HepG2 (cell line): ENCODE data around the gene RNF183. TPM values are rescaled to one million over a fixed set of nuclear protein-coding genes. Genes with fewer than 3 reads are reported as not detected.

Experiments used
- CHCHD3 ChIP-seq: sonication (generic); formaldehyde crosslinking; IDR thresholded peaks from 2 replicates; pipeline ENCODE4 v1.8.0; 2022; ENCODE audit warnings: mild to moderate bottlenecking, missing genetic modification reagents, moderate library complexity
- CREB3 ChIP-seq: sonication (generic); formaldehyde crosslinking; IDR thresholded peaks from 2 replicates; pipeline ENCODE4 v1.5.0; 2020; ENCODE audit warnings: missing genetic modification reagents
- FOXK1 ChIP-seq: sonication (generic); formaldehyde crosslinking; IDR thresholded peaks from 2 replicates; pipeline ENCODE4 v1.4.0; 2020; ENCODE audit warnings: low read depth, missing genetic modification reagents, borderline replicate concordance
- HIVEP1 ChIP-seq: sonication (generic); formaldehyde crosslinking; IDR thresholded peaks from 2 replicates; pipeline ENCODE4 v1.4.0; 2020; ENCODE audit warnings: mild to moderate bottlenecking, missing genetic modification reagents
- JARID2 ChIP-seq: sonication (generic); formaldehyde crosslinking; IDR thresholded peaks from 2 replicates; pipeline ENCODE4 v1.8.1; 2023; ENCODE audit warnings: missing genetic modification reagents, inconsistent platforms; ENCODE audit not compliant: insufficient replicate concordance
- KDM4B ChIP-seq: sonication (generic); formaldehyde crosslinking; IDR thresholded peaks from 2 replicates; pipeline ENCODE4 v1.4.0; 2020; ENCODE audit warnings: missing genetic modification reagents
- KDM6A ChIP-seq: IDR thresholded peaks from 2 replicates; pipeline ENCODE4 v1.6.1; 2016; ENCODE audit warnings: low read depth
- MAZ ChIP-seq, 2 experiments: sonication (generic) in 1 of 2; formaldehyde crosslinking in 1 of 2; IDR thresholded peaks; 2 replicates each; pipeline versions ENCODE4 v1.5.0 to v1.6.1; 2012 to 2020; ENCODE audit warnings: low read depth in 2 of 2, mild to moderate bottlenecking in 2 of 2, borderline replicate concordance in 1 of 2, improper control_type of control experiment in 1 of 2, low read length in 1 of 2, missing genetic modification reagents in 1 of 2, moderate library complexity in 1 of 2
- MED8 ChIP-seq: sonication (generic); formaldehyde crosslinking; IDR thresholded peaks from 2 replicates; pipeline ENCODE4 v1.8.1; 2023; ENCODE audit warnings: mild to moderate bottlenecking, missing genetic modification reagents; ENCODE audit not compliant: insufficient replicate concordance
- NFE2L1 ChIP-seq: sonication (generic); formaldehyde crosslinking; IDR thresholded peaks from 2 replicates; pipeline ENCODE4 v1.4.0; 2020; ENCODE audit warnings: missing genetic modification reagents, mild to moderate bottlenecking, borderline replicate concordance
- NKX3-1 ChIP-seq: sonication (generic); formaldehyde crosslinking; IDR thresholded peaks from 2 replicates; pipeline ENCODE4 v1.5.0; 2020; ENCODE audit warnings: missing genetic modification reagents
- NONO ChIP-seq, 2 experiments: fragments of 450-650 bp in 1 of 2; sonication (generic) in 1 of 2; formaldehyde crosslinking in 1 of 2; IDR thresholded peaks in 1 of 2; conservative IDR thresholded peaks in 1 of 2; 2 replicates each; pipeline versions ENCODE4 v1.6.1 to v1.8.0; 2017 to 2022; ENCODE audit warnings: mild to moderate bottlenecking in 1 of 2, missing genetic modification reagents in 1 of 2, moderate library complexity in 1 of 2
- RBFOX2 ChIP-seq: fragments of 200-400 bp; formaldehyde crosslinking; IDR thresholded peaks from 2 replicates; pipeline ENCODE4 v1.6.1; 2017; ENCODE audit warnings: low read depth, mild to moderate bottlenecking, low read length
- RFX1 ChIP-seq: fragments of 450-650 bp; IDR thresholded peaks from 2 replicates; pipeline ENCODE4 v1.6.1; 2017
- SALL1 ChIP-seq: sonication (generic); formaldehyde crosslinking; IDR thresholded peaks from 2 replicates; pipeline ENCODE4 v1.8.0; 2022; ENCODE audit warnings: mild to moderate bottlenecking, missing genetic modification reagents
- SRSF9 ChIP-seq: fragments of 200-400 bp; formaldehyde crosslinking; IDR thresholded peaks from 2 replicates; pipeline ENCODE4 v1.6.1; 2018; ENCODE audit warnings: borderline replicate concordance, mild to moderate bottlenecking, low read depth, low read length; ENCODE audit not compliant: insufficient read depth, poor library complexity, severe bottlenecking
- STAT6 ChIP-seq: sonication (generic); formaldehyde crosslinking; IDR thresholded peaks from 2 replicates; pipeline ENCODE4 v1.4.0; 2020; ENCODE audit warnings: missing genetic modification reagents, mild to moderate bottlenecking, borderline replicate concordance
- TMF1 ChIP-seq: sonication (generic); formaldehyde crosslinking; IDR thresholded peaks from 2 replicates; pipeline ENCODE4 v1.8.1; 2022; ENCODE audit warnings: low read depth, missing genetic modification reagents
- ZBTB3 ChIP-seq: sonication (generic); formaldehyde crosslinking; IDR thresholded peaks from 2 replicates; pipeline ENCODE4 v1.4.0; 2020; ENCODE audit warnings: low read depth, mild to moderate bottlenecking, moderate library complexity, missing genetic modification reagents, borderline replicate concordance
- ZIK1 ChIP-seq: sonication (generic); formaldehyde crosslinking; IDR thresholded peaks from 2 replicates; pipeline ENCODE4 v1.5.0; 2020; ENCODE audit warnings: mild to moderate bottlenecking, low read depth, missing genetic modification reagents, borderline replicate concordance
- ZNF121 ChIP-seq: sonication (generic); formaldehyde crosslinking; IDR thresholded peaks from 2 replicates; pipeline ENCODE4 v1.5.0; 2020; ENCODE audit warnings: mild to moderate bottlenecking, missing genetic modification reagents
- ZNF577 ChIP-seq: sonication (generic); formaldehyde crosslinking; IDR thresholded peaks from 2 replicates; pipeline ENCODE4 v1.4.0; 2020; ENCODE audit warnings: mild to moderate bottlenecking, low read depth, missing genetic modification reagents, borderline replicate concordance
- ZNF703 ChIP-seq: sonication (generic); formaldehyde crosslinking; IDR thresholded peaks from 2 replicates; pipeline ENCODE4 v1.5.1; 2020; ENCODE audit warnings: missing genetic modification reagents, mild to moderate bottlenecking, moderate library complexity, borderline replicate concordance
- ZZZ3 ChIP-seq: sonication (generic); formaldehyde crosslinking; IDR thresholded peaks from 2 replicates; pipeline ENCODE4 v1.4.0; 2020; ENCODE audit warnings: missing genetic modification reagents, mild to moderate bottlenecking, borderline replicate concordance
- polyA plus RNA-seq, 8 experiments: library from polyadenylated mRNA; depleted of rRNA in 3 of 8; stranded (reverse) in 7 of 8; unstranded in 1 of 8; fragments of >200 nt; fragmentation: Illumina TruSeq in 4 of 8; extraction: Trizol in 4 of 8; gene quantifications; 2 replicates each; pipeline versions ENCODE4 v1.2.1 to v1.2.3, GENCODE V29; 2011 to 2016; ENCODE audit warnings: low read depth in 4 of 8, missing spikeins in 1 of 8, mixed read lengths in 1 of 8; ENCODE audit not compliant: insufficient read depth in 1 of 8
- total RNA-seq, 5 experiments: library from RNA; depleted of rRNA; stranded (reverse); fragments of >200 nt; fragmentation: Illumina TruSeq; extraction: Trizol; gene quantifications; 2 replicates each; pipeline ENCODE4 v1.2.3, GENCODE V29; 2016; ENCODE audit warnings: low read depth in 1 of 5

The RNF183 gene
- total and polyA plus RNA-seq, 2 of the 13 experiments (the other 11 are each of a cell fraction or from before 2014, with no cell fraction given): 0.13 to 6.5 TPM

- 0 out of 2 replicates have a peak, but pooled peaks have one; percentile 55 for TF ChIP-seq STAT6 (CRISPR knock-in tag)
- peak; percentile 89 for TF ChIP-seq RBFOX2
- TF ChIP-seq SALL1 (CRISPR knock-in tag): peak; percentile 79
- TF ChIP-seq CHCHD3 (CRISPR knock-in tag): no peak
- TF ChIP-seq FOXK1 (CRISPR knock-in tag): peak; percentile 50; the same call in 1 of the 2 replicates
- no peak for TF ChIP-seq NONO (IDR thresholded peaks at IDR 0.05)
- TF ChIP-seq NONO (CRISPR knock-in tag; conservative IDR thresholded peaks at IDR 0.05): peak; percentile 81
- TF ChIP-seq SRSF9: no peak
- TF ChIP-seq HIVEP1 (CRISPR knock-in tag): peak; percentile 93
- TF ChIP-seq ZZZ3 (CRISPR knock-in tag): peak; percentile 29; the same call in 1 of the 2 replicates
- TF ChIP-seq KDM4B: no peak
- TF ChIP-seq RFX1: peak; percentile 40; the same call in 1 of the 2 replicates
- no peak for TF ChIP-seq MED8 (CRISPR knock-in tag)
- no peak for TF ChIP-seq JARID2
- TF ChIP-seq NFE2L1: no peak
- peak; percentile 86 for TF ChIP-seq MAZ (IDR thresholded peaks at IDR 0.05; ENCODE audit: borderline replicate concordance, low read depth, low read length)
- peak; percentile 82; the same call in 1 of the 2 replicates for TF ChIP-seq MAZ (CRISPR knock-in tag; IDR thresholded peaks at IDR 0.05; ENCODE audit: low read depth)
- 0 out of 2 replicates have a peak, but pooled peaks have one; percentile 56 for TF ChIP-seq ZBTB3
- TF ChIP-seq ZIK1 (CRISPR knock-in tag): 0 out of 2 replicates have a peak, but pooled peaks have one; percentile 39
- TF ChIP-seq ZNF121 (CRISPR knock-in tag): no peak
- TF ChIP-seq ZNF703 (CRISPR knock-in tag): 0 out of 2 replicates have a peak, but pooled peaks have one; percentile 16
- no peak for TF ChIP-seq ZNF577 (CRISPR knock-in tag)
- TF ChIP-seq TMF1 (CRISPR knock-in tag): no peak; the same call in 1 of the 2 replicates
- TF ChIP-seq CREB3 (CRISPR knock-in tag): no peak
- 0 out of 2 replicates have a peak, but pooled peaks have one; percentile 26 for TF ChIP-seq NKX3-1
- no peak for TF ChIP-seq KDM6A
Observed at GRCh38 chr9:113275157-113276131, 27.7 kb downstream of the RNF183 start, which contains the start of the genes CDC26 and PRPF4 (continued).
